ENCODE data around the gene CDKL5.

Gene CDKL5

DNA sequence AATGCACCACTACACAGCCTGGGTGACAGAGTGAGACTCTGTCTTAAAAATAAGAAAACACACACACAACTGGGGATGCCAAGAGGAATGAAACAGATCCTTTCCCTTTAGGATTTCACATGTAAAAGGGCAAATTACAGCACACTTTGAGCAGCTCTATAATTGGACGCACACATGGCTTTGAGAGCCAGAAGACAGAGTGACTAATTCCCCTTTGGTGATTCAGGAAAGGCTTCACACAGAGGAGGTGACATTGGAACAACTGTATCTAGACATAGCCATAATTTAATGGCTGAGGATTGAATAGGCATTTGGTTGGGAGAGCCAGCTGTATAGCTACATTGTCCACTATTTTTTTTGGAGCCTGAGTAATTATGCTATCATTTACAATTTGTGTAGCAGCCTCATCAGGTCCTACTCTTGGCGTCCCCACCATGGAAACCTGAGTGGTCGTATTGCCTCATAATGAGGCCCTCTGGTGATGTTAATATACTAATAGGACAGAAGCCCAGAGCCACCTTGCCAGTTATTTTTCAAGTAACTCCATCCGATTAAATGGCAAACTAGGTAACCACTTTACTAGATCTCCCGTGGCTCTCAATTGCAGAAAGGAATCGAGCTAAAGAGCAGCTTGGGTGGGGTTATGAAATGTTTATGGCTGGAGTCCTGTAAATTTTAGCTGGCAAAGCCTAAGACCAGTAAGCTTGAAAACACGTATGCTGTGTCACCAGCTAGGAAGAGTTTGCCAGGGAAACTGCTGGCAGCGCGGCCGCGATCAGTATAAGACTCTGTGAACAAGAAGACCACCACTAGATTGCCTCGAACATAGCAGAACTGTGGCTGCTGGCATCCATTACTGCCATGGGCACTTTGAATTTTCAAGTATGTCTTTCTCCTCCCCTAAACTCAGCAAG lies 273.6 kb downstream of the CDKL5 start:
- no peak for DNase-seq (ENCODE audit: low read depth)

DNA sequence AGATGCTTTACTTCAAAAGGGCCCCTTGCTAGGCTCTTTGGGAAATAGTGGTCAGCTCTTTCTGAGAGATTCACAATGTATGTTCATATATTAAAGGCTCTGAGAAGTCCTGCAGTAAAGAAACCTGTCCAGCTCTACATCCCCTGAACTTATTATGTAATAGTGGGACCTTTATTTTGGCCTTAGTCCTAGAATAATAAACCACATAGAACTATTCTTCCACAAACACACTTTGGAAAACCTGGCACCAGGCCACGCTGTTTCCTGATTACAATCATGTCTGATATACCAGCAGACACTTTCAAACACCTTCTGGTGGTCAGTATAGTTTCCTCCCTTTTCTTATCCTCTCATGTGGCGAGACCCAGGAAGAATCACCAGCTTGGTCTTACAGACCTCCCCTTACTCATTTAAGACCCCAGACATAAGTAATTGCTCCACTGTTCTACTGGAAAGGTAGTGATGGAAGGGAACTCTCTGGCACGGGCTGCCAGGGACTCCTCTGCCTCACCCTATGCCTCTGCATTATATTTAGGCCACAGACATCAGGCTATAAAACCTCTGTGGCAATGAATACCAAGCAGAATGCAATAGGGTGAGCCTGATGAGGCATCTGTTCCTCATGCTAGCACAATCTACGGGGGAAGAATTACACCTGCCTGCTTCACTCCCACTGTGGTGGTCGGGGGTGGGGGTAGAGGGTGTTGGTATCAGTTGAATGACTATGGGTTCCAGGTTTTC lies 276.4 kb downstream of the CDKL5 start:
- peak; percentile 12 for DNase-seq (ENCODE audit: low read depth)

DNA sequence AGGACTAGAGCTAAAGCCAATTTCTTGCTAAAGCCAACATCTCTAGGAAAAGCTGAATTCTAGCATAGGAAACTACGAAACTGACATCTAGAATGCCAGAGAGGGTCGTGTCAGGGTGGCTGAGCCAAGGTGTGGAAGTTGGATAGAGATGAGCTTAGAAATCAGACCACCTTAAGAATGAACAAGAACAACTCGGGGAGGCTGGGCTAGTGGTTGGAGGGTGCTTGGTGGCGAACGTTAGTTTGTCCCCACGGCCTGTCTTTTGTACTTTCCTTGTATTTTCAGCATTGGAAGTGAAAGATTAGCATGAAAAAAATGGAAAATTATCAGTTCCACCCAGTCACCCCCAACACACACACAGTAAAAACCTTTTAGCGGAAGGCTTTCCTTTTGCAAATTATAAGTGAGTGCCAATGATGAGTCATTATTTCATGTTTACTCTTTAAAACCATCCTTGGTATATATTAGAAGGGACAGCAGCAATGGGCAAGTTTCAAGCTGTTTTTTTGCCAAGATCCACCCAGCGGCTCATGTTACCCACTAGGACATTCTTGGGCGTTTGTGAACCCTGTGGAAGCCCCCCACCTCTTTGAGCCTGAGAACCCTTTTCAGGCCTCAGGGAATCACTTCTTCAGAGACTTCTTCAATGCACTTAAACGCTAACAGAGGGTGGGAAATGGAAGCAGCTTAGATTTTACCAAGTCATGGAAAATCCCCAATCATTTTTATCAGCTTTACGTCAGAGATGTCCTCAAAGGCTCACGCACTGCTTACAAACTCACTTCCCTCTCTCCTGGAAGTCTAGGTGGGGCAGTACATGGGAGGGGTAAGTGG lies 277.2 kb downstream of the CDKL5 start:
- peak; percentile 75 for DNase-seq (ENCODE audit: low read depth)
